Activated effector memory CD4-positive, alpha-beta T cell treated with Interleukin-2 at 50 U/mL for 16 hours (primary cell): ENCODE measurements around the gene RAPGEF4.

Experiments
- DNase-seq: peaks from one replicate; pipeline ENCODE4 v3.0.0-alpha.2; 2020

RAPGEF4 gene

DNA sequence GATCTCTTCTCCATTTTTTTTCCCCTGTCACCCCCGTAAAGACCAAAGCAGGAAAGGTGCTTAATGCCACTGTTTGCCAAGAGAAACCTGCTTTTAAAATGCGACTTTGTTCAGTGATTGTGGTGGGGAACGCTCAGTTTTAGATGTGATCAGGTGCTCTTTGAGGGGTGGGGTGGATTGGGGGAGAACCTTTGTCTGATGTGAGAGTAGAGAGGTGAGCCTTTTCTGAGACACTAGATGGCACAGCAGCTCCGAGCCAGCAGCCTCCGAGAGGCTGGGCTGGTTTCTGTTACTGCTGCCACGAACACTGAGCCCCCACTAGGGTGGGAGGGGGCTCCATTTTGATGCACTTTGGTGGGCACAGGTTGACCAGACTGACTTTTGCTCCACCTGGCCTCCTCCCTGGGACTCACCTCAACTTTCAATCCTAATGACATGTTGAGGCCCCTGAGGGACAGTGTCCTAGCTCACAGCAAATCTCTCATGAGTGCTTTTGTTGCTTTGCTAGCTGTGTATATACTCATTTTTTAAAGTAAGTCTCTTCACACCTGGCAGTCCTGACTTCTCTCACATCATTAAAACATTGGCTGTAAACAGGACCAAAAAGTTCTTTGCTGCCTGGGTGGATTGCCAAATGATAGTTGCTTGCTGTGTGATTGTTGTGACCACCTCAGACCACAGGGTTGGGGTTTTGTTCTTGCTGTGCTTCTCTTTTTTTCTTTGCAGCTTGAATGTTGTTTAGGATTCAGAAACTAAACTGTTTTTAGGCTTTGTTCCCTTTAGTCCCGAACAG, 241.8 kb downstream of the RAPGEF4 start:
- no peak for DNase-seq

DNA sequence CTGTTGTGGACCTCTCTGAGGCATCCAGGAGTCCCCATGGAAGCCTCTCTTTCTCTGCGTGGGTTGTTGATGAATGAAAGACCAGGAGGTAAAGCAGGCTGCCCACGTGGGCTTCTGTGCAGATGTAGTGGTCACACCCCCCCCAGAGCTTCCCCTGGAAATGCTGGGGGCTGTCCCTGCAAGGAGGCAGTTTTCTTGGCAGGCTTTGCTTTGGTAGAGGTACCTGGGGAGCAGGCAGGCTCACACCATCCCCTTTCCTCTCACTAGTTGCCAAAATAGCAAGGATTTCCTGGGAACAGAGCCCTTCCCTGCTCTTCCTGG, 242.4 kb downstream of the RAPGEF4 start:
- no peak for DNase-seq

DNA sequence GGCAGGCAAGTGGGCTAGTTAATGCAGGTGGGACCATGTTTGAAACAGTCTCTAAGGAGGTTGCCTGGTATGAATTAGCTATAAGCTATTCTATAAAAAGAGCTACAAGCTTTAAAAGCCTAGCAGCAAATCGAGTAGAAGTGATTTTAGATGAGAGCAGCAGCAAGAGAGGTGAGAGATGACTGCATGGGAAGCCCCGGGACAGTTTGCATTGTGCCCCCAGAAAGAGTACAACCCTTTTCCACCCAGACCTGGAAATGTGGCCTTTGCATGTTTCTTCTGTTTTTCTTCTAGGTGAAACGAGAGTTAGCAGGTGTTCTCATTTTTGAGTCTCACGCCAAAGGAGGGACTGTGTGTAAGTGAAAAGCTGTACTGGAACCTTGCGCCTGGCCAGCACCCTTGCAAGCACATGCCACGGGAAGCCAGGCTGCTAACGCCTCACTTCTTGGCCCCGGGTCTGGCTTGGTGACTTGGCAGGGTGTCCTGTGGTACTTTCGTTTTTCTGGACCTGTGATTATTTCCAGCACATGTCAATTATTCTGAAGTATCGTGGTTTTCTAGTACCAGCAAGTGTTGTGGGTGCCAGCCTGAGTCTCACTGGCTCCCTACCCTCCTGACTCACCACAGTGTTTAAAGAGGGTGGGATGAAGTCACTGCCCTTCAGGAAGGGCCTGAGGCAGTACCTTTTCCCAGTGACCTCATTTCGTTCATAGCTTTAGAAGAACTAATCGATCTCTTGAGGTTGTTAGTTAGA, 249.7 kb downstream of the RAPGEF4 start:
- no peak for DNase-seq

DNA sequence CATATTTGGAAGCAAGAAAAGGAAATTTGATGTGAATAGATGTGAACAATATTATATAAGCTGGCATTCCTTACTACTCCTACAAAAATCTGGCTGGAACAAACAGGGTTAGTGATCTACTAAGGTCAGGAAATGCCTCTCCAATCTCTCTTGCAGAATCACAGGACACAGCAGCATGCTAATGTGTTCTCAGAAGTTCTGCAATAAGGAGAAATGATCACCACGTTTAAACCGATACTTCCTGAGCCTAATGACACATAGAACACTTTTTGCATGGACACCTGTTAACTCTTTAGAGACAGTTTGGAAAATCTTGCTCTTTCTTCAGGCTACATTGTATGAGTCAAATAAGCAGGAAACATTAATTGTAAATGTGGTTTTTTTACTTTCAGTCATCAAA, 250.4 kb downstream of the RAPGEF4 start:
- DNase-seq = no peak

DNA sequence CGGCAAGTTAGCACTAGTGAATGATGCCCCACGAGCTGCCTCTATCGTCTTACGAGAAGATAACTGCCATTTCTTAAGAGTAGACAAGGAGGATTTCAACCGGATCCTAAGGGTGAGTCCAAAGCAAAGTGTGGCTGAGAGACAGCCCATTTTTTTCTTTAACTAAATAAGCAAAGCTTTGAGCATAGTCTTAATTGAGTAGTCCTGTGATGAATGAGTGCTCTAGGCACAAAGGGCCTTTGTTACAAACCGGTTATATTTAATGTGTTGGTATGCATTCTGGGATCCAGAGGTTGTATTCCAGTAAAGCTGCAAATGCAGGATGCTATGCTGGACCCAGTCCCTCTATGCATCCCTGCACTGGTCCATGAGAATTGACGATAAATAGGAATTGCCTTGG, 253.1 kb downstream of the RAPGEF4 start:
- no peak for DNase-seq

DNA sequence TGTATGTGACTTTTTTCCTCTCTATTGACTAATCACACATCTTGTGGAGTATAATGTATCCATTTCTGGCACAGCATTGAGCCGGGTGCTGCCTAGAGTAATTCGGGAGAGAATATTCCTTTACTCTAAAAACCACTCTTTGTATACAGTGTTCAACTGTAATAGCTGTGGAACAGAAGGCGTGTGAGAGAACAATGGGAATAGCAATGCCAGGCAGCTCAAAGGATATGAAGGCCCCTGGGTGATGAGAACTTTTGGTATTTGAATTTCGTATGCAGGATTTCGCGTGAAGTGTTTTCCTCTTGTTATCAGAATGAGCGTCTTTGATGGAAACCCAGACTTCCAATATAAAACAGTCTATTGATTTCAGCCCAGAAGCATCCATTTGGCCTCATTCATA, 255.4 kb downstream of the RAPGEF4 start:
- no peak for DNase-seq

DNA sequence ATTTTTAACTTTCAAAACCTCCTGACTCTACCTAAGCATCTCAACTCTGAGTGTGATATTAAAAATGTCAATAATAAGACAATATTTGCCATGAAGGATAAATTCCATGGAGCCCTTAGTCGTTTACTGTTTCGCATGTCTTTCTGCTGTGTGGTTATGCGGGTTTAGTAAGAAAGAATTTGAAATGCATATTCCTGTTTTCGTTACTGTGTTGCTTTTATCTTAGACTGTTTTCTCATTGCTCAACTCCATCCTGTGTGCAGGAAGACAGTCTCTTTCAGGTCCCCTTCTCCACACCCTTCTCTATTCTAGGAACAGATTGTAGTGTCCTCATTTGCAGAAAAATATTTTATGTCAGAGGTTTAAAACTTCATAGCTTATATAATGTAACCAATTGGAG, 257.5 kb downstream of the RAPGEF4 start:
- no peak for DNase-seq

DNA sequence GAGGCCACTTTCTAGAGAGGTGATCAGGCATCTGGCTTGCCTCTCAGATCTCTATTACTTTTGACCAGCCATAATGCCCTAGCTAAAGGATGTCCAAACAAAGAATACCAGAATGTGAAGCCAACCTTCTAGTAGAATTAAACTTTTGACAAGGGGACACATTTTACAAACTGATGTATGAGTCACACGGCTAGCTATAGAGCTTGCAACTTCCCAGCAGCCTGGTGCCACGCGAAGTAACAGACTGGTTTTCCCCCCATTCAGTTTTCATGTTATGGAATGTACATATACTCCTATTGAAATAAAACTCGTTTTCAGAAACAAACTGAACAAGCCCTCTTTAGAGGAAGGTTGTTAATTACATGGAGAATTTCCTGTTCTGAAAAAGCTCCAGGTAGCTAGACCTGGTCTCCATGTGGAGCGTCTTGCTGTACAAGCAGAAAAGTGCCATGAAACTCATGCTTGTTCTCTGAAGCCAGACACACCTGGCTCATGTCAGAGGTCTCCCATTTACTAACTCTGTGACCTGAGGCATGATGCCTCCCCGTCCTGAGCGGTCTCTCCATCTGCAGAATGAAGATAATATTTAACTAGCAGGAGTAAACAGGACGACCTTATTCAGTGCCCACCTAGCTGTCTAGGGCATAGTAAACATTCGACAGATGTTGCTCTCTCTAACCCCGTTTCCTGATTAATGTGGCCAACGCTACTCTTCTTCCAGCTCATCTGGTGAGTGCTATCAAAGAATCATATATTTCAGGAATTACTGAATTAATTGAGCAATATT, 258.5 kb downstream of the RAPGEF4 start:
- no peak for DNase-seq

DNA sequence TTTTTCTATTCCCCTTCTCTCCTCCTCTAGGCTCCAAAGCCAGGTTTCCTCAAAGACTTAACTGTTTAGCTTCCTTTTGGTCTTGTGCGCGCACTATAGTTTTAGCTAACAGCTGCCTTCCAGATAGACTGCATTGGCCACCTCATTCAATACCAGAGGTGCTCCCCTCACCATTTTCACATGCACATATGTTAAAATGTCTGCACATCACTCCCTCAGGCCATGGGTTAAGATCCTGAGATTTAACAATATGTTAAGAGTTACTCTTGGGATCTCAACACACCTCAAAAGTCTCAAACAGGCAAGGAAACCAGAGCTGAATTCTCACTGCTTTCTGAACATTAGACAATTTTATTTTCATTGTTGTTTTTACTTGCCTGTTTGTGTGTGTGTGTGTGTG, 259.2 kb downstream of the RAPGEF4 start:
- no peak for DNase-seq

DNA sequence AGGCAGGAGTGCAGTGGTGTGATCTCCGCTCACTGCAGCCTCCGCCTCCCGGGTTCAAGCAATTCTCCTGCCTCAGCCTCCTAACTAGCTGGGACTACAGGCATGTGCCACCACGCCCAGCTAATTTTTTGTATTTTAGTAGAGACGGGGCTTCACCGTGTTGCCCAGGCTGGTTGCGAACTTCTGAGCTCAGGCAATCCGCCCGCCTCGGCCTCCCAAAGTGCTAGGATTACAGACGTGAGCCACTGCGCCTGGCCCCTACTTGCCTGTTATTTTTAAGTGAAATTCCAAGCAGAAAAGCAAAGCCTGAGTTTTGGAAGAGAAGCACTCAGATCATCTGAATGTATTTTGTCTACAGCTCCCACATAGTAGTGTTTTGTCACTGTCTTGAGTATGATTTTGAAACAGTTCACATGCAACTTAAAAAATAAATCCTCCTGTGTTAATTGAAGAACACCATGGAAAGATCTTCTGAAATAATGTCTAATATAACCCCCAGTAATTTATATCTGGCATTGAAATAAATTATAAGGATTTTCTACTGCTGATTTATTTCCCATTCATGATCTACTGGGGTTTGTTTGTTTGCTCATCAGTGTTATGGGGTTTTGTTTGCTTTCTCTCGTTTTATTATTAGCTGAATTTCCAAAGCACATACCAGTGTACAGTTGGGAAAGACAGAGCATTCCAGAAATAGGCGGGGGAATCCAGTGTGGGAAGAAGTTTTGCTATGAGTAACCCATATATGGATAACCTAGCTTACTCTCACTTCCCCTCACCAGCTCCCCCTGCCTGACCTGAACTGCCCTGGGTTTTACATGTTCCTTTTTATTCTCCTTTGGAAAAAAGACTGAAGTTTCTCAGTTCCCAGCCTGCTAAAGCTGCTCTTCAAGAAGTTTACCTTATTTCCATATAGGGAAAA, 259.9 kb downstream of the RAPGEF4 start:
- no peak for DNase-seq

DNA sequence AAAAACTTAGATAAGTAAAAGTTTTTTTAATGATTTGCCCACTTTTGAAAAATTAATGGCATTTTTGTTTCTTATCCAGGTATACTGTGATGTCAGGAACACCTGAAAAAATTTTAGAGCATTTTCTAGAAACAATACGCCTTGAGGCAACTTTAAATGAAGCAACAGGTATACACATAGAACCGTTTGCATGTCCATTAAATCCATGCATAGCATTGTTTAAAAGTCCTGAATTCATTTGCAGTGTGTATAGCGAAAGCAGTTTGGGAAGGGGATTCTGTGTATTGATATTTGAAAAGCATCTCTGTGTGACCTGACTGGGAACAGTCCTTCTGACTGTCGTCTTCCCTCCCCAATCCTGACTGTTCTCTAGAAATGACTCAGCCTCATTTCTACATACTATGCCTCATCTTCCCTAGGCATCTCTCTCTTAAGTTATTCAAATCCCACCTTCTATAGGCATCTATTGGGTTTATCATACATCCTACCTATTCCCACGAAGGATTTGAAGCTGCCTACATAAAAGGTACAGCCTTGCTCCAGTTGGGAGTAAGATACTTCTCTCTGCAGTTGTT, 260.8 kb downstream of the RAPGEF4 start:
- DNase-seq = no peak

DNA sequence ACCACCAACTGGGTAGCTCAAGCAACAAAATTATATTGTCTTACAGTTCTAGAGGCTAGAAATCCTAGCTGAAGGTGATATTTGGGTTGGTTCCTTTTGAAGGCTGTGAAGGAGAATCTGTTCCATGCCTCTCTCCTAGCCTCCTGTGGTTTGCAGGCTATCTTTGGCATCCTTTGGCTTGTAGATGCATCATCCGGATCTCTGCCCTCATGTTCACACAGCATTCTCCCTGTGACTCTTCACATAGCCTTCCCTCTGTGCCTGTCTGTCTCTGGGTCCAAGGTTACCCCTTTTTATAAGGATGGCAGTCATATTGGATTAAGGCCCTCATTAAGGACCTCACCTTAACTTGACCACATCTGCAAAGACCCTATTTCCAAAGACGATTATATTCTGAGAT, 261.4 kb downstream of the RAPGEF4 start:
- no peak for DNase-seq

DNA sequence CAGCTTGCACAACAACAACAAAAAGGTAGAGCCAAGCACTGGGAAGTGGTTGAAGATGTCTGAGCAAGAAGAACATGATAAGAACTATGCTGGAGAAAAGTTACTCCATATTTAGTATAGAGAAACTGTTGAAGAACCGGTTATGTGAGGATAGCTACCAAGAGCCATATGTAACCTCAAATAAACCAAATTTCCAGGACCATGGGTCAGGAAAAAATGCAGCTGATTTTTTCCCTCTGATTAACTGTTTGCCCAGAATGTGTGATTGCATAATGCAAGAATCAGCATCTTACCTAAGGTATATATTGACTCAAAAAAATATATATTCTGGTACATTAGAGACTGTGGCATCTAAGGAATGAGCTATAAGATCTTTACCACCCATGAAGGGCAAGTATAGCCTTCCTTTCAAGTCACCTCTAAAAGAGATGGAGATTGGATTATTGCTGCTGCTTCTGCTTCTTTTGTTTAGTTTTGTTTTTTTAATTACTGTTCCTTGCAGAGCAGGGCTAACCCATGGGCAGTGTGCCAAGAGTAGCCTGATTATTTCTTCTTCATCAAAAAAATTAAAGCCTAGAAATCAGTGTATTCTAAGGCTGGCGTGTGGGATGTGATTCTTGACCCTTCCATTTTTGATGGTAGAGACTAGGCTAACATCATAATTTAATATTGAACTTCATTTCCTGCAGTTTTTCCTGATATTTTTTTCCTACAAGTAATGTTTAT, 263.1 kb downstream of the RAPGEF4 start:
- no peak for DNase-seq

DNA sequence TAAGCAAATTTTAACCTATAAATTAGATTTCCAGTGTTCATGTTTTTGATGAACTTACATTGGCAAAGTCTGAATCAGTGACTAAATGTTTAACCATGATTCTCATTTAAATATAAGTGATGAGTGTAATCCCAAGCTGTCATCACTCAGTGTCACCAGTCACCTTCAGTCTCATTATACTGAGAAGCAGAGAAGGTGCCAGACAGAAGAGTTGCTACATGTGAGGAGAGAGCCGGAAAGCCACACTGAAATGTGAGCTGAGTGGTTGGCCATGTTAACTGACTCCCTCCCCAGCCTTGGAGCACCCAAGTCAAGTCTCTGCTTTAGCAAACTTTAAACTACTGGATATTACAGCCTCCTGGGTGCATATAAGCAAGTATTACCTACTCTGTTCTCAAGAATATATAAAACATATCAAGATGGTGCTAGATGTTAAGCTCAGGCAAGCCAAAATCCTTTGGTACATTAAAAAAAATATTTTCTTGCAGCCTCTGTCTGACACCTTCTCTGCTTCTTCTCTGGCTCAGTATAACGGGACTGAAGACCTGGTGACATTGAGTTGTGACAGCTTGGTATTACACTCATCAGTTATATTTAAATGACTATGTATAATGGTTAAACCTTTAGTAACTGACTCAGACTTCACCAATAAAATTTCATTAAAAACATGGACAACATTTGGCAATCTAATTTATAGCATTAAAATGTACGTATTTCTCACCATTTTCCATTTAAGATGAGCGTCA, 264.2 kb downstream of the RAPGEF4 start:
- no peak for DNase-seq

DNA sequence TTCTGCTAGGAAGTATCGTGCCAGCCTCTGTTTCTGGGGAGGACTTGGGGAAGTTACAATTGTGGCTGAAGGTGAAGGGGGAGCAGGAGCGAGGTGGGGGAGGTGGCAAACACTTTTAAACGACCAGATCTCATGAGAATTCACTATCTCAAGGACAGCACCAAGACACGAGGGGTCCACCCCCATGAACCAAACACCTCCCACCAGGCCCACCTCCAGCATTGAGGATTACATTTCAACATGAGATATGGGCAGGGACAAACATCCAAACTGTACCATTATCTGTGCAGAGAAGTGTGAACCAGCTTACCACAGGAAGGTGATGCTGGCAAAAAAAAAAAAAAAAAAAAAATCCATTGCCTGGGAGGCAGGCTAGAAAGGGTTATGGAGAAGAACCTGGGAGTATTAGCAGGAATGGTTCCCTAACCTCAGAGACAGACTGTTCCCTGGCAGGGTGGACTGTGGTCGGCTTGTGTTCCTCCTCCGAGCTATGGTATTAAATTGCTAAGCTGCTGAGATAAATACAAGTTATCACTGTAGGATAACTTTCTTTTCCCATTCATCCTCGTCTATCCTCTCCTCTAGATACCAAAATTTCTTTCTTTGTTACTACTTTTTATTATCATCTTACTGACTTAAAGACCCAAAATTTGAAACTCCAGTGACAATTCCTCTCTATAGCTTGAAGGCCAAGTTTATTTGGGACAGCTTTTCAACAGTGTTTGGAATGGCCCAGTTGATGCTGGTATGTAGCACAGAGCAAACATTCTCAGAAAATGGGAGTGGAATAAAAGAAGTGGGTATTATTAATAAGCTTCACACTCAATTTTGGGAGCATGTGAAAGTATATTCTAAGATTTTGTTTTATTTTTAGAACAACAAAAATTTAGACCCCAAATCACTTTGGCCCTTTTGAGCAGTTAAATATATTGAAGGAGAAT, 266.3 kb downstream of the RAPGEF4 start:
- no peak for DNase-seq

DNA sequence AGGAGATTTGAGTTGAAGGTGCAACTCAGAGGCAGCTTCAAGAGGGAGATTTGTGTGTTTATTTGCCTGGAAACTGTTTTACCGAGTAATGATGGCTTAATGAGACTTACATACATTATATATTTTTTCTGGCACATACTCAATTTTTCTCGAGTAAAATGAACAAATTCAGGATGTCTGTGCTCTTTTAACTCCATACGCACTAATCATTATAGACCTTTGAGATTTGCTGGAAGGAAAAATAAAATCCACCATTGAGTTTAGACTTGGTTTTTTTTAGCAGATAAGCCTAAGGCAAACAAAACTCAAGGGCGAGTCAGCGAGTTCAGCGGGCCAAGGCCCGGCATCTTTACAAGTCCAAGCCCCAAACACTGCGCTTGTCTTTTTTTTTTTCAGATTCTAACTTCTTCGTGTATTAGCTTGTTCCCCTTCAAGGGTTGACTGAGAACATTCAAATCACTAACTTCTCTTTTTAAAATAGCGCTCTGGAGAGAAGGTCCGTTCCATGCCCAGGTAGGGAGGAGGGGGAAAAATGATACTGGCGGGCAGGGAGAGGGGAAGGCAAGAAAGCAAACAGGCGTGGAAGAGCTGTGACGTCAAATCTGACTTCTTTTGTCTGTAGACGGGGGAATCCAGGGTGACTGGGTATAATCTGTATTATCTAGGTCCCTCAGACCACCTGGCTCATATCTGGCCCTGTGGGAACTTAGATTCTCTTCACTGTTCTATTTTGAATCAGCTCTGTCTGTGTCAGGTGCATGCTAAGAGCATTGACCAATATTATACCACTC, 267.3 kb downstream of the RAPGEF4 start:
- DNase-seq = no peak

DNA sequence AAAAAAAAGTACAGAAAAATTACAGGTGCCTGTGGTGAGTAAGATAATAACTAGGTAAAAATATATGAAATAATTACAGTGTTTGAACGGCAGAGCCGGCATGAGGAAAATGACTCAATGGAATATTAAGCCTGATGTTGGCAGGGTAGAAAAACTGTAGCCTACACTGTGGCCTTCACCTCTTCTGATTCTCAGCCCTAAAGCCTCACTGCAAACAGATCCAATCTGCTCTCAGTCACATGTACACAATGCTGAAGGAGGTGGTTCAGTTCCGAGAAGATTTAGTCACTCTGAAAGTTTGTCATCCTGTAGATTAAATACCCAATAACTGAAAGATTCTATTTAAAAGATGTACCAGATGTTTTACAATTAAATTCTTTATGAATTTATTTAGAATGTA, 273.1 kb downstream of the RAPGEF4 start:
- DNase-seq = no peak

DNA sequence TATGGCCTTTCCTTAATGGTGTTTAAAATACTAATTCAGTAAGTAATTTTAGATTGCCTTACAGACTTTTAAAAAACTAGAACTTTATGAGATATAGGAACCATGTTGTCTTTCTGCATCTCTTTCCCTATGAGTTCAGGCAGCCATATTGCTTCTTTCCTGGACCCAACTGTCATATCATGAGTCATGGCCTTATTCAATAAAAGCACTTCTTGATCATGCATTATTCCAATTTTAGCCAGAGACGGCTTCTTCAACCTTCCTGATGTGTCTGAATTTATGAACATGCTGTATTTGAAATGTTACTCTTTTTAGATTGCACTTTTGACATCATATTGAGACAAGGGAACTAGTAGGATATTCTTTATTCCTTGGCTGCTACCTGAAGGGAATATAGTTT, 274.6 kb downstream of the RAPGEF4 start:
- no peak for DNase-seq

DNA sequence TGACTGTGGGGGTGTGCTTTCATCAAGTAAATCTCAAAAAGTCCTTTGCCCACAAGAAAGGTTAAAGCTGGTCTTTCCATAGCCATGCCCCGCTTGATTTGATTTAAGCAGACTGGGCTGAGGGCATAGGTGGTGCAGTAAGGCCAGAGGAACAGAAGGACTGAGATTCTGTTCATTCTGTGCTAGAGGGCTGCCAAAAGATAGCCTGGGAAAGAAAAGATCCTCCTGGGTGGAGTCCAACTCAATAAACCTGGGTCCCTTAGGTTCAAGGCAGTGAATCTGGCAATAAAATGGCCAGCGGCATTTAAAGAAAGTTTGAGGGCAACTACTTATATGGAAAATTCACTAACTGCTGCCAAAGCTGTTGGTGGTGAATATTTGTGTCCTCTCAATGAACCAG, 280.8 kb downstream of the RAPGEF4 start:
- no peak for DNase-seq
